ENCODE data around the gene HSF2BP. TPM values are rescaled to one million over a fixed set of nuclear protein-coding genes. Genes with fewer than 3 reads are reported as not detected.
"Not testable (repeated sequence)": the region's sequence is repeated elsewhere in the genome, so short reads cannot be mapped to it uniquely, and the experiment has no call there.

Gene HSF2BP
- polyA plus RNA-seq, 1 of the 3 experiments (the other 2 are of a cell fraction): 1.1 TPM

DNA sequence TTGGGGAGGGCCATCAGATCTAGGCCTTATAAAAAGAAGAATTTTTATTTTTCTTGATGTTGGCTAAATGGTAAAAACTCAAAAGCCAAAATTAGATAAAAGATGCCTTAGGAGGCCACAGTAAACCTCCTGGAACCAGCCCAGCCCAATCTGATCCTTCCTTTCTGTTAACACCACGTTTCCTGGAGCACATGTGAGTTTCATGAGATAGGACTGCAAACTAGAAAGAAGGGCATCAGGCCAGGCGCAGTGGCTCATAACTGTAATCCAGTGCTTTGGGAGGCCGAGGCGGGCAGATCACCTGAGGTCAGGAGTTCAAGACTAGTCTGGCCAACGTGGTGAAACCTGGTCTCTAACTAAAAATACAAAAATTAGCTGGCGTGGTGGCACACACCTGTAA lies 6.7 kb downstream of the HSF2BP start:
- TF ChIP-seq ELF1 (IDR thresholded peaks at IDR 0.05) (no peak), MXI1 (IDR thresholded peaks at IDR 0.05; ENCODE audit: low read depth, low read length) (no peak), RFX5 (IDR thresholded peaks at IDR 0.05; ENCODE audit: low read length) (no peak), RAD21 (IDR thresholded peaks at IDR 0.05; ENCODE audit: low read length) (no peak), TAF1 (IDR thresholded peaks at IDR 0.05; ENCODE audit: borderline replicate concordance, low read depth, low read length) (no peak), MEF2A (IDR thresholded peaks at IDR 0.05; ENCODE audit: borderline replicate concordance, low read depth) (no peak), RCOR1 (IDR thresholded peaks at IDR 0.05; ENCODE audit: low read length) (no peak), SMC3 (IDR thresholded peaks at IDR 0.05; ENCODE audit: low read depth, low read length) (no peak), FOXJ3 (CRISPR knock-in tag; IDR thresholded peaks at IDR 0.05) (no peak), GATA2 (CRISPR knock-in tag; IDR thresholded peaks at IDR 0.05) (no peak), GABPA (IDR thresholded peaks at IDR 0.05; ENCODE audit: low read depth) (no peak), TCF12 (IDR thresholded peaks at IDR 0.05) (no peak), EP300 (IDR thresholded peaks at IDR 0.05; ENCODE audit: borderline replicate concordance in 1 of 2, low read depth in 1 of 2, low read length in 1 of 2) (no peak)
- TF ChIP-seq, protein P1, sequence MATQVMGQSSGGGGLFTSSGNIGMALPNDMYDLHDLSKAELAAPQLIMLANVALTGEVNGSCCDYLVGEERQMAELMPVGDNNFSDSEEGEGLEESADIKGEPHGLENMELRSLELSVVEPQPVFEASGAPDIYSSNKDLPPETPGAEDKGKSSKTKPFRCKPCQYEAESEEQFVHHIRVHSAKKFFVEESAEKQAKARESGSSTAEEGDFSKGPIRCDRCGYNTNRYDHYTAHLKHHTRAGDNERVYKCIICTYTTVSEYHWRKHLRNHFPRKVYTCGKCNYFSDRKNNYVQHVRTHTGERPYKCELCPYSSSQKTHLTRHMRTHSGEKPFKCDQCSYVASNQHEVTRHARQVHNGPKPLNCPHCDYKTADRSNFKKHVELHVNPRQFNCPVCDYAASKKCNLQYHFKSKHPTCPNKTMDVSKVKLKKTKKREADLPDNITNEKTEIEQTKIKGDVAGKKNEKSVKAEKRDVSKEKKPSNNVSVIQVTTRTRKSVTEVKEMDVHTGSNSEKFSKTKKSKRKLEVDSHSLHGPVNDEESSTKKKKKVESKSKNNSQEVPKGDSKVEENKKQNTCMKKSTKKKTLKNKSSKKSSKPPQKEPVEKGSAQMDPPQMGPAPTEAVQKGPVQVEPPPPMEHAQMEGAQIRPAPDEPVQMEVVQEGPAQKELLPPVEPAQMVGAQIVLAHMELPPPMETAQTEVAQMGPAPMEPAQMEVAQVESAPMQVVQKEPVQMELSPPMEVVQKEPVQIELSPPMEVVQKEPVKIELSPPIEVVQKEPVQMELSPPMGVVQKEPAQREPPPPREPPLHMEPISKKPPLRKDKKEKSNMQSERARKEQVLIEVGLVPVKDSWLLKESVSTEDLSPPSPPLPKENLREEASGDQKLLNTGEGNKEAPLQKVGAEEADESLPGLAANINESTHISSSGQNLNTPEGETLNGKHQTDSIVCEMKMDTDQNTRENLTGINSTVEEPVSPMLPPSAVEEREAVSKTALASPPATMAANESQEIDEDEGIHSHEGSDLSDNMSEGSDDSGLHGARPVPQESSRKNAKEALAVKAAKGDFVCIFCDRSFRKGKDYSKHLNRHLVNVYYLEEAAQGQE (IDR thresholded peaks at IDR 0.05; ENCODE audit: low read depth, low read length): no peak
- TF ChIP-seq, protein P2, sequence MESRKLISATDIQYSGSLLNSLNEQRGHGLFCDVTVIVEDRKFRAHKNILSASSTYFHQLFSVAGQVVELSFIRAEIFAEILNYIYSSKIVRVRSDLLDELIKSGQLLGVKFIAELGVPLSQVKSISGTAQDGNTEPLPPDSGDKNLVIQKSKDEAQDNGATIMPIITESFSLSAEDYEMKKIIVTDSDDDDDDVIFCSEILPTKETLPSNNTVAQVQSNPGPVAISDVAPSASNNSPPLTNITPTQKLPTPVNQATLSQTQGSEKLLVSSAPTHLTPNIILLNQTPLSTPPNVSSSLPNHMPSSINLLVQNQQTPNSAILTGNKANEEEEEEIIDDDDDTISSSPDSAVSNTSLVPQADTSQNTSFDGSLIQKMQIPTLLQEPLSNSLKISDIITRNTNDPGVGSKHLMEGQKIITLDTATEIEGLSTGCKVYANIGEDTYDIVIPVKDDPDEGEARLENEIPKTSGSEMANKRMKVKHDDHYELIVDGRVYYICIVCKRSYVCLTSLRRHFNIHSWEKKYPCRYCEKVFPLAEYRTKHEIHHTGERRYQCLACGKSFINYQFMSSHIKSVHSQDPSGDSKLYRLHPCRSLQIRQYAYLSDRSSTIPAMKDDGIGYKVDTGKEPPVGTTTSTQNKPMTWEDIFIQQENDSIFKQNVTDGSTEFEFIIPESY (IDR thresholded peaks at IDR 0.05; ENCODE audit: borderline replicate concordance, low read depth): no peak
- TF ChIP-seq, protein P3, sequence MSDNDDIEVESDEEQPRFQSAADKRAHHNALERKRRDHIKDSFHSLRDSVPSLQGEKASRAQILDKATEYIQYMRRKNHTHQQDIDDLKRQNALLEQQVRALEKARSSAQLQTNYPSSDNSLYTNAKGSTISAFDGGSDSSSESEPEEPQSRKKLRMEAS (IDR thresholded peaks at IDR 0.05; ENCODE audit: low read depth): no peak
- no peak overlapping the region for H2AFZ ChIP-seq (ENCODE audit: low read depth)
- H3K27ac ChIP-seq (ENCODE audit: low read depth in 2 of 2, low read length in 1 of 2): no peak overlapping the region
- no peak overlapping the region for H3K4me2 ChIP-seq
- ChIA-PET CTCF (interaction anchor here (0.6 kb wide), 1 partner anchor 42 kb away, joined by 3 read pairs; no protein-coding TSS in a partner anchor), POLR2A (no interaction called here)
- H3K9ac ChIP-seq: no peak overlapping the region
- no peaks in the 10 kb centered on the region for H3K36me3 ChIP-seq (replicated peaks in 1 of 2; ENCODE audit: control insufficient read depth in 1 of 2, insufficient read depth in 2 of 2, low read length in 1 of 2)
- H4K20me1 ChIP-seq (ENCODE audit: insufficient read depth): no peaks in the 10 kb centered on the region
- H3K27me3 ChIP-seq (ENCODE audit: insufficient read depth): no peaks in the 10 kb centered on the region
- H3K79me2 ChIP-seq (ENCODE audit: insufficient read depth): no peaks in the 10 kb centered on the region
- H3F3A ChIP-seq (replicated peaks; ENCODE audit: insufficient read depth): peaks cover 12% of the 10 kb centered on the region
- H3K4me1 ChIP-seq (ENCODE audit: control insufficient read depth in 1 of 2, insufficient read depth in 2 of 2, low read depth in 1 of 2, low read length in 1 of 2): no peaks in the 10 kb centered on the region
- 87% methylated on average over 6 of the region's 6 CpGs for WGBS (ENCODE audit: low lambda C conversion rate)
- H3K4me3 ChIP-seq (ENCODE audit: low read depth in 2 of 2, low read length in 1 of 2): no peak overlapping the region
- no peak for DNase-seq
- H3K9me3 ChIP-seq: no peaks in the 10 kb centered on the region
- H3K9me2 ChIP-seq: no peaks in the 10 kb centered on the region

DNA sequence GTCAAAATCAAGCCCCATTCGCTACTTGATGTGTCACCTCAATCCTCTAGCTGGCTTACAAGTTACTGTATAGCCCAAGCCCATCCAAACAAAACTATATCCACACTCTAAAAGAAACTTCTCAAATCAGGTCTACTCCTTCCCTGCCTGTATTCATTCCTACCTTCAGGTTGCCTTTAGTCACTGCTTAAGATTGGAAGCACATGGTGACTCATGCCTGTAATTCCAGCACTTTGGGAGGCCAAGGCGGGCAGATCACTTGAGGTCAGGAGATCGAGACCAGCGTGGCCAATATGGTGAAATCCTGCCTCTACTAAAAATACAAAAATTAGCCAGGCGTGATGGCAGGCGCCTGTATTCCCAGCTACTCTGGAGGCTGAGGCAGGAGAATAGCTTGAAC lies 7.4 kb downstream of the HSF2BP start:
- H3K9me2 ChIP-seq; H3K36me3 ChIP-seq (replicated peaks in 1 of 2; ENCODE audit: control insufficient read depth in 1 of 2, insufficient read depth in 2 of 2, low read length in 1 of 2); H4K20me1 ChIP-seq (ENCODE audit: insufficient read depth); POLR2A ChIA-PET; H2AFZ ChIP-seq (ENCODE audit: low read depth); H3K4me1 ChIP-seq (ENCODE audit: control insufficient read depth in 1 of 2, insufficient read depth in 2 of 2, low read depth in 1 of 2, low read length in 1 of 2); DNase-seq; H3K79me2 ChIP-seq (ENCODE audit: insufficient read depth); H3K27ac ChIP-seq (ENCODE audit: low read depth in 2 of 2, low read length in 1 of 2); H3K9ac ChIP-seq; H3K27me3 ChIP-seq (ENCODE audit: insufficient read depth); H3K4me3 ChIP-seq (ENCODE audit: low read depth in 2 of 2, low read length in 1 of 2); H3K4me2 ChIP-seq; H3K9me3 ChIP-seq: not testable (repeated sequence)
- H3F3A ChIP-seq (replicated peaks; ENCODE audit: insufficient read depth): peaks cover 12% of the 10 kb centered on the region
- 94% methylated on average over 6 of the region's 6 CpGs for whole genome bisulfite sequencing (ENCODE audit: low lambda C conversion rate)
- CTCF ChIA-PET: interaction anchor here (0.6 kb wide), 1 partner anchor 1537 kb away, joined by 3 read pairs; no protein-coding TSS in a partner anchor
